ENCODE data around the gene FOXP1. TPM values are rescaled to one million over a fixed set of nuclear protein-coding genes. Genes with fewer than 3 reads are reported as not detected.
"Not testable (repeated sequence)": the region's sequence is repeated elsewhere in the genome, so short reads cannot be mapped to it uniquely, and the experiment has no call there.

The FOXP1 gene
- total RNA-seq, 4 donors from 2014 or later, result 13.2 to 46.6 (median 29.2) TPM

DNA sequence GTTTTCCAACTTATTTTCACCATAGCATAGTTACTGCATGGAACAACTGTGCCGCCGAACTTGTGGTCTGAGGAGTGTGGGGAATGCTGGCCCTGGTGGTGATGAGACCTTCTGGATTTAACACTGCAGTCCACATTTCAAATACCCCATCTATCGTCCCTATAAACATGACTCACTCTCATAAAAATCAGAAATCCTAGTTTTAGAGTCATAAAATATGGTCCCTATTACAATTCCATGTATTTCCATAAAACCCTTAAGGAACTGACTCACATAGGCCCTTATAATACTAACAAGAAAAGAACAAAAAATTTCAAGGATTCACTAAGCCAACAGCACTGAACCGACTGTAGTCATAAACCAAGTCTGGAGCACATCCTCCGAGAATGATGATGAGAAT is 147.2 kb downstream of the FOXP1 start:
- intact Hi-C loops (cut with DNase I; ENCODE audit: low total_unique reads) (no loop called here), in situ Hi-C loops (cut with MboI; ENCODE audit: low sequenced_read_pairs in 4 of 4) (no loop called here)
- no peak for DNase-seq
- H3K36me3 ChIP-seq, result no peaks in the 10 kb centered on the region
- no peak overlapping the region for H3K4me3 ChIP-seq
- H3K4me1 ChIP-seq, result no peaks in the 10 kb centered on the region
- H3K27me3 ChIP-seq, result no peaks in the 10 kb centered on the region
- no peak overlapping the region for H3K27ac ChIP-seq
- no peak for ATAC-seq
- no peak for TF ChIP-seq POLR2A (IDR thresholded peaks at IDR 0.05)
- TF ChIP-seq, protein P1, sequence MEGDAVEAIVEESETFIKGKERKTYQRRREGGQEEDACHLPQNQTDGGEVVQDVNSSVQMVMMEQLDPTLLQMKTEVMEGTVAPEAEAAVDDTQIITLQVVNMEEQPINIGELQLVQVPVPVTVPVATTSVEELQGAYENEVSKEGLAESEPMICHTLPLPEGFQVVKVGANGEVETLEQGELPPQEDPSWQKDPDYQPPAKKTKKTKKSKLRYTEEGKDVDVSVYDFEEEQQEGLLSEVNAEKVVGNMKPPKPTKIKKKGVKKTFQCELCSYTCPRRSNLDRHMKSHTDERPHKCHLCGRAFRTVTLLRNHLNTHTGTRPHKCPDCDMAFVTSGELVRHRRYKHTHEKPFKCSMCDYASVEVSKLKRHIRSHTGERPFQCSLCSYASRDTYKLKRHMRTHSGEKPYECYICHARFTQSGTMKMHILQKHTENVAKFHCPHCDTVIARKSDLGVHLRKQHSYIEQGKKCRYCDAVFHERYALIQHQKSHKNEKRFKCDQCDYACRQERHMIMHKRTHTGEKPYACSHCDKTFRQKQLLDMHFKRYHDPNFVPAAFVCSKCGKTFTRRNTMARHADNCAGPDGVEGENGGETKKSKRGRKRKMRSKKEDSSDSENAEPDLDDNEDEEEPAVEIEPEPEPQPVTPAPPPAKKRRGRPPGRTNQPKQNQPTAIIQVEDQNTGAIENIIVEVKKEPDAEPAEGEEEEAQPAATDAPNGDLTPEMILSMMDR (IDR thresholded peaks at IDR 0.05 in 4 of 5, conservative IDR thresholded peaks at IDR 0.05 in 1 of 5), result no peak
- H3K9me3 ChIP-seq, result no peaks in the 10 kb centered on the region

DNA sequence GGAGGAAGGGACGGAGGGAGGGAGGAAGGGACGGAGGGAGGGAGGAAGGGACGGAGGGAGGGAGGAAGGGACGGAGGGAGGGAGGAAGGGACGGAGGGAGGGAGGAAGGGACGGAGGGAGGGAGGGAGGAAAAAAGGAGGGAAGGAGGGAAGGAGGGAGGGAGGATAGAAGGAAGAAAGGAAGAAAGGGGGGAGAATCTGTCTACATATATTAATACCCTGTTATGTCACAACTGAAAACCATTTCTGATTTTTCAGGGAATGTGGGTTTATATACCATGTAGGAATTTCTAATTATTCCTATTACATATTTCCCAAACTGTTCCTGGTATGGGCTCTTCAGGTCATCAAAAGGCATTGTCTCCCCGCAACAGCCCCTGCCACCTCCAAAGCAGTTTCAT is 147.7 kb downstream of the FOXP1 start:
- in situ Hi-C loops (cut with MboI; ENCODE audit: low sequenced_read_pairs in 4 of 4); H3K4me1 ChIP-seq; H3K9me3 ChIP-seq; H3K36me3 ChIP-seq; ATAC-seq; H3K27me3 ChIP-seq; DNase-seq; H3K4me3 ChIP-seq; intact Hi-C loops (cut with DNase I; ENCODE audit: low total_unique reads); H3K27ac ChIP-seq: not testable (repeated sequence)

DNA sequence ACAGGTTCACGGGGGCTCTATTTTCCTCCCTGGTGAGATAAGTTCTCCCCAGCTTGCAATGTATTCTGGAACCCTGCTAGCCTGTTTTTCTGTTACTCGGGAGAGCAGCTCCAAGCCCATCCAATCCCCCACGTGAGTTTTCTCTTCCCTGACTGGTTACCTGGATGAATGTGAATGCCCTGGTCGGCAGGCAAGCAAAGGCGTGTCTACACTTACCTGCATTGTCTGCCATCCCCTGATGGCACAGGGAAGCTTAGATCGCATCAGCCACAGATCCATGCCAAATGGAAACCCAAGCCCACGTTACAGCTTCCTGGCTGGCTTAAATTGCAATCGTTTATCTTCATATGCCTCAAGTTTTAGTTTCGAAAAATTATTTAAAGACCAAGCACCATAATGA is 149.9 kb downstream of the FOXP1 start:
- no peak for TF ChIP-seq POLR2A (IDR thresholded peaks at IDR 0.05)
- TF ChIP-seq, protein P1 (IDR thresholded peaks at IDR 0.05 in 4 of 5, conservative IDR thresholded peaks at IDR 0.05 in 1 of 5), result no peak
- peaks cover 0 to 5% of the 10 kb centered on the region in 2 donors for H3K4me1 ChIP-seq
- DNase-seq (no peak), ATAC-seq (no peak)
- H3K27me3 ChIP-seq, result no peaks in the 10 kb centered on the region
- in situ Hi-C loops (cut with MboI; ENCODE audit: low sequenced_read_pairs in 4 of 4) (no loop called here), intact Hi-C loops (cut with DNase I; ENCODE audit: low total_unique reads) (no loop called here)
- no peaks in the 10 kb centered on the region for H3K9me3 ChIP-seq
- H3K4me3 ChIP-seq, result no peak overlapping the region
- H3K27ac ChIP-seq, result no peak overlapping the region
- no peaks in the 10 kb centered on the region for H3K36me3 ChIP-seq

DNA sequence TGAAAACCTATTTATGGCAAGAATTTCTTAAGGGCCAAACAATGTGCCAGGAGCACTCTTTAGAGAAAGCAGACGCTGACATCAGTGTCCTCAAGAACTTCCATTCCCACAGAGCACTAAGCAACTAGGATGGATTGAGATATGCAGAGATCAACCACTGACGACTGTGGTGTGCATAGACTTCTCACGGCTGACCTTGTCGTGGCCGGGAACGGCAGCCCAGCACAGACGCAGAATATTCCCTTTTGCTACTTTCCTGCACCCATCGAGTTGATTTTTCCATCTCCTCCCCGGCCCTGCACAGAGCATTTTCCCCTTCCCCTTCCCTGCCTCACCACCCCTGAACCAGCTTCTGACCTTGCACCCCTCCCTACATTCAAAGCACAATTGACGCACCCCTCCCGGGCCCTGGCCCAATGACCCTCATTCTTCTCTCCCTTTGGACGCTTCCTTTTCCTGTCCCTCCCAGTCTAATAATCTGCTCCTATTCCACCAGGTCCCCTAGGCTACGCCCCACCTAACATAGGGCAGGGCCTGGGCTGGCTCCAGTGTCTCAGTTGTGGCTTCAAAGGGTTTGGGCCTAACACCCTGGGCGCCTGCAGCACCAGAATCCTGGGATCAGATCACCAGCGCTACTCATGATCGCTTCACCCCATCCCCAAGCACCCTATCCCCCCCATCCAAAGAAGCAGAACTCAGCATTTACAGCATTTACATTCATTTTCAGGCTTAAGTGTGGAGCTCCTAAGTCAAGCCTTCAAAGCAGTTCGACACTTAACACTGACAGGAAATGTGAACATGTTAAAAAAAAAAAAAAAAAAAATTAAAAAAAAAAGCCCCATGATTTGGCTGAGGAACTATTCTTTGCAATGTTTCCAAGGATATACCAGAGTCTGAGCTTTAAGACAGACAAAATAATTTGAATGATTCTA is 151.2 kb downstream of the FOXP1 start:
- H3K27me3 ChIP-seq, result no peaks in the 10 kb centered on the region
- peak overlapping the region in 1 of 4 donors; percentile 40 for H3K27ac ChIP-seq
- H3K36me3 ChIP-seq, result no peaks in the 10 kb centered on the region
- peaks cover 5 to 11% of the 10 kb centered on the region in 2 donors for H3K4me1 ChIP-seq
- no peaks in the 10 kb centered on the region for H3K9me3 ChIP-seq
- intact Hi-C loops (cut with DNase I; ENCODE audit: low total_unique reads), result no loop called here
- ATAC-seq (no peak), DNase-seq (no peak)
- no peak for TF ChIP-seq POLR2A (IDR thresholded peaks at IDR 0.05)
- TF ChIP-seq, protein P1 (IDR thresholded peaks at IDR 0.05 in 4 of 5, conservative IDR thresholded peaks at IDR 0.05 in 1 of 5), result no peak
- in situ Hi-C loops (cut with MboI; ENCODE audit: low sequenced_read_pairs in 4 of 4), result no loop called here
- no peak overlapping the region for H3K4me3 ChIP-seq

DNA sequence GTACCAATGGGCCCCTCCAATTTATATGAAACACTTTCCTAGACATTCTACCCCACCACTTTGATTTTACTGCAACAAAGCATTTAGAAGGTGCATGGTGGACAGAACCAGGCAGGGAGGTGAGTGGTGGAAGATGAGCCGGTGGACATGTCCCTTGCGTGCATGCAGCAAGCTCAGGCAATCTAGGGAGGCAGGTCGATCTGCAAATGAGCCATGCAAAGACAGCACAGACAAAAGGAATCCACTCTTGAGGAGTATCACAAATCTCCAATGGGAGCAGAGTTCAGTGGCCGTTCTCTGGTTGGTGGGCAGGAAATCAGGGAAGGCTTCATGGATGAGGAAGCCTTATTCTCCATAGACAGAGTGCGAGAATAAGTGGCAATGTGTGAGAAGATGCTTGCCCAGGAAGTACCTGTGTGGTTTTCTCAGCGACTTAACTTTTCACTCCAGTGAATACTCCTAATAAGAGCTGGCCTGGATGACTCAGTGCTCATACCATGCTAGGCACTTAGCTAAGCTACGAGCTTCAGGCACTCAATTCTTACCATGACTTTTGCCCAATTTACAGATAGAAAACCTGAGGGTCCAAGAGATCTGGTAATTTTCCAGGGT is 152.5 kb downstream of the FOXP1 start:
- no peak for ATAC-seq
- Histone ChIP-seq H3K36me3 (no peaks in the 10 kb centered on the region), H3K4me3 (no peak overlapping the region), H3K4me1 (peaks cover 5 to 11% of the 10 kb centered on the region in 2 donors), H3K27ac (no peak overlapping the region), H3K27me3 (no peaks in the 10 kb centered on the region), H3K9me3 (no peaks in the 10 kb centered on the region)
- intact Hi-C loops (cut with DNase I; ENCODE audit: low total_unique reads) (no loop called here), in situ Hi-C loops (cut with MboI; ENCODE audit: low sequenced_read_pairs in 4 of 4) (no loop called here)
- TF ChIP-seq, protein P1 (IDR thresholded peaks at IDR 0.05 in 4 of 5, conservative IDR thresholded peaks at IDR 0.05 in 1 of 5), result no peak
- no peak for TF ChIP-seq POLR2A (IDR thresholded peaks at IDR 0.05)
- DNase-seq, result no peak
